HG03520 (cell line): ENCODE data around the gene ZBTB37.
"Not testable (repeated sequence)": the region's sequence is repeated elsewhere in the genome, so short reads cannot be mapped to it uniquely, and the experiment has no call there.

Source experiments
- ATAC-seq: cut with Tn5 transposase; IDR thresholded peaks from one replicate; pipeline ENCODE4 v1.9.1; 2021; ENCODE audit warnings: mild to moderate bottlenecking, moderate library complexity; ENCODE audit not compliant: unreplicated experiment

ZBTB37 gene

GRCh38 chr1:173900992-173901391, 32.8 kb downstream of the ZBTB37 start:
- ATAC-seq, result no peak

GRCh38 chr1:173903827-173904531, 35.8 kb downstream of the ZBTB37 start:
- no peak for ATAC-seq

- no peak for ATAC-seq
Measured at GRCh38 chr1:173913111-173913510, 44.9 kb downstream of the ZBTB37 start.

- no peak for ATAC-seq
Measured at GRCh38 chr1:173914366-173914871, 46.2 kb downstream of the ZBTB37 start.

GRCh38 chr1:173915596-173915995, 47.4 kb downstream of the ZBTB37 start:
- ATAC-seq, result no peak

GRCh38 chr1:173916667-173917066, 48.5 kb downstream of the ZBTB37 start:
- no peak for ATAC-seq

- no peak for ATAC-seq
Measured at GRCh38 chr1:173917149-173917548, 49.0 kb downstream of the ZBTB37 start, which contains the start of gene SERPINC1. Gene SERPINC1, minus strand, starts transcription at chr1:173917327. Its CDS starts 68 bp downstream, at chr1:173917259.

- ATAC-seq, result no peak
Measured at GRCh38 chr1:173917635-173918493, 49.7 kb downstream of the ZBTB37 start.

GRCh38 chr1:173920861-173921260, 52.7 kb downstream of the ZBTB37 start:
- ATAC-seq, result no peak

GRCh38 chr1:173925306-173926242, 57.4 kb downstream of the ZBTB37 start:
- no peak for ATAC-seq

- not testable (repeated sequence) for ATAC-seq
Measured at GRCh38 chr1:173930541-173930940, 62.4 kb downstream of the ZBTB37 start.

- no peak for ATAC-seq
Measured at GRCh38 chr1:173934440-173934839, 66.3 kb downstream of the ZBTB37 start.

GRCh38 chr1:173937062-173937461, 68.9 kb downstream of the ZBTB37 start:
- no peak for ATAC-seq

GRCh38 chr1:173946380-173946921, 78.3 kb downstream of the ZBTB37 start:
- no peak for ATAC-seq

- ATAC-seq, result no peak
Measured at GRCh38 chr1:173948594-173948993, 80.4 kb downstream of the ZBTB37 start.
